ENCODE data around the gene ZFHX2. TPM values are rescaled to one million over a fixed set of nuclear protein-coding genes. Genes with fewer than 3 reads are reported as not detected.
"Not testable (repeated sequence)": the region's sequence is repeated elsewhere in the genome, so short reads cannot be mapped to it uniquely, and the experiment has no call there.

The ZFHX2 gene
- polyA plus RNA-seq, 1 donor from 2014 or later, result 0.26 TPM

DNA sequence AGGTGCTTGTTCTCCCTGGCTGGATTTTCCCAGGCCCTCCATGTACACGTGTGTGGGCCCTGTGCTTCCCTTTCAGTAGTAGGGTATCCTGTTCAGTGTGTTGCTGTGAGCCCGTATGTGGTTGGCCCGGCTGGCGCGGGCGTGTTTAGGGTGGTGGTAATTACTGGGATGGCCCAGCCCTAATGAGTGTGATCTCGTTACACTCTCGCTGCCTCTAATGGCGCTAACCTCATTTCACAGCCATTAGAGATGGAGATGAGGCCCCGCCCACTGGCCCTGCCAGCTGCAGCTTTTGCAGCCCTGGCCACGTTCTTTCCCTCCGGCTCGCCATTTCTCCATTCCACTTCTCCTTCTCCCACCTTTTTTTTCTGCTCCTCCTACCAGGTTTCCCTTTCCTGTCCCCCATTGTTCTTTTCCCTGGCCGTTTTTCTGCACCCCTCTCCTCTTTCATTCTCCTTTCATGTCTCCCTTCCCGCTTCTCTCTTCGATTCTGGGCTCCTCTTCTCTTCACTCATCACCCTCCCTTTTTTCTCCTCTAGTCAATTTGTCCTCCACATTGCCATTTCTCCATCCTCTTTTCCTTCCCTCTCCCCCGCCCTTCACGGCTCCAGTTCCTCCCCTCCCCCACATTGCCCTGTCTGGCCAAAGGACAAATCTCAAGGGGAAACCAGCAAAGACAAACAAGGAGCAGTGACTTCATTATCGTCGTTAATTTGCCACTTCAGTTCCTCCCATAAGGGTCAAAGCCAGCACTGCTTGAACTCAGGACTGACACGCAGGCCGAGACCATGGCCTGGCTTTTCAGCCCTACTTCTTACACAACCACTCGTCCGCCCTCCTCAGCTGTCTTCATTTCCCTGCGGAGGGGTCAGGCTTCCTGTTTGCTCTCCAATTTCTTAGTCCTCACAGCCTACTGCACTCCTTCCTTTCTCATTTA, 6.8 kb downstream of the ZFHX2 start:
- Mint-ChIP-seq H3K4me3 (no peak overlapping the region), H3K36me3 (no peaks in the 10 kb centered on the region), H3K27me3 (peaks cover 3% of the 10 kb centered on the region), H3K4me1 (no peaks in the 10 kb centered on the region), H3K9me3 (no peaks in the 10 kb centered on the region), H3K27ac (no peak overlapping the region)

GRCh38 chr14:23543403-23543802, 8.2 kb downstream of the ZFHX2 start:
- no peak overlapping the region for H3K27ac Mint-ChIP-seq
- H3K27me3 Mint-ChIP-seq, result peaks cover 3% of the 10 kb centered on the region
- H3K36me3 Mint-ChIP-seq, result no peaks in the 10 kb centered on the region
- no peak overlapping the region for H3K4me3 Mint-ChIP-seq
- no peaks in the 10 kb centered on the region for H3K9me3 Mint-ChIP-seq
- peaks cover 0 to 6% (median 3%) of the 10 kb centered on the region in 3 donors for H3K4me1 Mint-ChIP-seq

DNA sequence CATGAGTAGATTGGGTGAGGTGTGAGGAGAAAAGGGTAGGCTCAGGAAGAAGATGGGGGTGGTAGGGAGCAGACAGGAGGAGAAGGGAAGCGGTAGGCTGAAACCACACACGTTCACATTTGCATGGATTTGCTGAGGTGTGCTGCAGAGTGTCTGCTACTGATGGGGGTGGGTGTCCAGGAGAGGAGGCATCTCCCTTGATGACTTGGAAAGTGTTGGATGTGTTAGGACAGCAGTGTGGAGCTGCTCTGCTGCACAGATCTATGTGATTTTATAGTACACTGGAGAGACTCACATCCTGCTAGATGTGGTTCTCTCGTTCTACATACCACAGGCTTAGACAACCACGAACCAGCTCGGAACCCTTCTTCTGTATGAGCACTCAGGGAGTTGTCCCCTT, 9.3 kb downstream of the ZFHX2 start:
- Mint-ChIP-seq H3K9me3 (no peaks in the 10 kb centered on the region), H3K27ac (no peak overlapping the region), H3K27me3 (peaks cover 3% of the 10 kb centered on the region), H3K4me1 (peaks cover 0 to 6% (median 3%) of the 10 kb centered on the region in 3 donors), H3K36me3 (no peaks in the 10 kb centered on the region), H3K4me3 (no peak overlapping the region)

GRCh38 chr14:23540141-23540469, 11.5 kb downstream of the ZFHX2 start:
- H3K4me3 Mint-ChIP-seq, result no peak overlapping the region
- H3K9me3 Mint-ChIP-seq, result no peaks in the 10 kb centered on the region
- H3K4me1 Mint-ChIP-seq, result peaks cover 0 to 6% (median 3%) of the 10 kb centered on the region in 3 donors
- H3K27me3 Mint-ChIP-seq, result peaks cover 3% of the 10 kb centered on the region
- no peaks in the 10 kb centered on the region for H3K36me3 Mint-ChIP-seq
- no peak overlapping the region for H3K27ac Mint-ChIP-seq

GRCh38 chr14:23539248-23540140, 12.1 kb downstream of the ZFHX2 start:
- no peaks in the 10 kb centered on the region for H3K36me3 Mint-ChIP-seq
- no peak overlapping the region for H3K4me3 Mint-ChIP-seq
- no peaks in the 10 kb centered on the region for H3K9me3 Mint-ChIP-seq
- peaks cover 3% of the 10 kb centered on the region for H3K27me3 Mint-ChIP-seq
- peaks cover 0 to 6% (median 3%) of the 10 kb centered on the region in 3 donors for H3K4me1 Mint-ChIP-seq
- H3K27ac Mint-ChIP-seq, result no peak overlapping the region

DNA sequence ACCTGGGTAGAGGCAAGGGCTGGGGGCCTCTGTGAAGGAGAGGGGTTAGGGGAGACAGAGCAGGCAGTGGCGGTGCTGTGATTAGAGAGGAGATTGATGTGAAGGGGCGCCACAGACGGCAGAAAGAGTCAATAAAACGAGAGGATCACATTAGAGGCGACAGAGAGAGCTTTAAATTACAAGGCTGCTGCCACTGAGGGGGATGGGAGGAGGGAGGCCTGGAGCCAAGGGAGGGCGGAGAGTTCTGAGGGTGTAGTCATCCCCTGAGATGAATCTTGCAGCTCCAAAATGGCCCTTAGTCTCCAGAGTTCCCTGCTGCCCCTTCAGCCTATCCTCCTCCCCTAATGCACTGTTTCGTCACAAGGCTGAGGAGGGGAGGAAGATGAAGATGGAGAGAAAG, 12.8 kb downstream of the ZFHX2 start:
- no peak overlapping the region for H3K27ac Mint-ChIP-seq
- peaks cover under 1% of the 10 kb centered on the region for H3K36me3 Mint-ChIP-seq
- no peaks in the 10 kb centered on the region for H3K9me3 Mint-ChIP-seq
- peaks cover 3% of the 10 kb centered on the region for H3K27me3 Mint-ChIP-seq
- peaks cover 0 to 6% (median 3%) of the 10 kb centered on the region in 3 donors for H3K4me1 Mint-ChIP-seq
- no peak overlapping the region for H3K4me3 Mint-ChIP-seq

DNA sequence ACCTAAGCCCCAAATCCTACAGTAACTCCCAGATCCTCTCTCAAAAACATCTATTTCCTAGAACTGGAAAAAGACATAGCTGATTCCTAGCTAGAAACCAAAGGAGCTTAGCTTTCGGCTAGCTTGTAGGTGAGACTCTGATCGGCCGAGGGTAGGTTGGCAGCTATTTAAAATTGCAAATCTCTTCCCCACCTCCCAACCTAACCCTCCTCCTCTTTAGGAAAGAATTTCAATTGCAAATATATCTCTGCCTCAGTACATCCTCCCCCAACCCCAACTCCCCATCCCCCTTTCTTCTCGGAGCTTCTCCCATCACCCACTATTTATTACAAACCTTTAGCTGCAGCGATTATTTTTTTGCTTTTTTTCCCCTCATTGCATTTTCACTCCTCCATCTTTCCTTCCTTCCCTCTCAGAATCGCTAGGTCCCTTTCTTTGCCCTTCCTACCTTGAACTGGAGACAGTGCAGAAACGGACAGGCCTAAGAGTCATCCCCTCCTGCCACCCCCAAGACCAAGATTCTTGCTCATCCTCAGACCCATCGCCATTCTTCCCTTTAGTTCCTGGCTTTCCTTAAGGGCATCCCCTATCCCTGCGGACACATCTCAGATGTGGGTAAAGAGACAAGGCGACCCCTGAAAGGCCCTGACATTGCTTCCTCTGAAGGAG, 13.4 kb downstream of the ZFHX2 start:
- peaks cover 0 to 6% (median 3%) of the 10 kb centered on the region in 3 donors for H3K4me1 Mint-ChIP-seq
- H3K4me3 Mint-ChIP-seq, result no peak overlapping the region
- H3K27me3 Mint-ChIP-seq, result peaks cover 3% of the 10 kb centered on the region
- H3K27ac Mint-ChIP-seq, result no peak overlapping the region
- H3K36me3 Mint-ChIP-seq, result peaks cover 4% of the 10 kb centered on the region
- H3K9me3 Mint-ChIP-seq, result no peaks in the 10 kb centered on the region

GRCh38 chr14:23537351-23538049, 14.1 kb downstream of the ZFHX2 start:
- Mint-ChIP-seq H3K27me3 (peaks cover 3% of the 10 kb centered on the region), H3K27ac (no peak overlapping the region), H3K36me3 (peaks cover 4% of the 10 kb centered on the region), H3K4me1 (peaks cover 0 to 6% (median 3%) of the 10 kb centered on the region in 3 donors), H3K4me3 (no peak overlapping the region), H3K9me3 (no peaks in the 10 kb centered on the region)

DNA sequence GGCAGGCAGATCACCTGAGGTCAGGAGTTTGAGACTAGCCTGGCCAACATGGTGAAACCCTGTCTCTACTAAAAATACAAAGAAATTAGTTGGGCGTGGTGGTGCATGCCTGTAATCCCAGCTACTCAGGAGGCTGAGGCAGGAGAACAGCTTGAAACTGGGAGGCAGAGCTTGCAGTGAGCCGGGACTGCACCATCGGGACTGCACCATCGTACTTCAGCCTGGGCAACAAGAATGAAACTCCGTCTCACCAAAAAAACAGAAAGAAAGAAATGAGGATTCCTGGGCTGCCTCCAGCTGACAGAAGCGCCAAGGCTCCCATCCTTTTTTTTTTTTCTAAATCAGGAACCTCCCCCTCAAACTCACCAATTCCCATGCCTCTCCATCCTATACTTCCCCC, 14.7 kb downstream of the ZFHX2 start:
- not testable (repeated sequence) for H3K36me3 Mint-ChIP-seq, H3K9me3 Mint-ChIP-seq, H3K27me3 Mint-ChIP-seq, H3K4me3 Mint-ChIP-seq, H3K4me1 Mint-ChIP-seq, H3K27ac Mint-ChIP-seq

- Mint-ChIP-seq H3K27ac (no peak overlapping the region), H3K4me1 (peaks cover 0 to 6% (median 3%) of the 10 kb centered on the region in 3 donors), H3K4me3 (no peak overlapping the region), H3K27me3 (peaks cover 3% of the 10 kb centered on the region), H3K36me3 (peaks cover 4% of the 10 kb centered on the region), H3K9me3 (no peaks in the 10 kb centered on the region)
These were observed 15.1 kb downstream of the ZFHX2 start for GRCh38 chr14:23536494-23536893.

DNA sequence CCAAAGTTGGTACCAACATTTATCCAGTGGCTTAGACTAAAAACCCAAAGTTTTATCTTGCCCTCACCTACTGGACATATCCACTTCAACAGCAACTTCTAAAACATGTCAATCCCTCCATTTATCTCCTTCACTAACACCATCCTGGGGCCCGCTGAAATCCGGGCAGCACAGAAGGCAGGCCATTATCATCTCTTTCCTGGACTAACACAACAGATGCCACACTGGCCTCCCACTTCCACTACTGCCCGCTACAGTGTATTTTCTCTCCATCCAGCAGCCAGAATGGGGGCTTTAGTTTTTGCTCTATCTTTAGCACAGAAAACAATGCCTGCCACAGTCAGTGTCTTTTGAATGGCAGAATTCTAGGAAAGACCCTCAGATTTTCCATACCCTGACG, 15.6 kb downstream of the ZFHX2 start:
- H3K27ac Mint-ChIP-seq, result no peak overlapping the region
- H3K36me3 Mint-ChIP-seq, result peaks cover 4% of the 10 kb centered on the region
- H3K27me3 Mint-ChIP-seq, result peaks cover 3% of the 10 kb centered on the region
- H3K4me3 Mint-ChIP-seq, result no peak overlapping the region
- H3K4me1 Mint-ChIP-seq, result peaks cover 0 to 8% (median 3%) of the 10 kb centered on the region in 3 donors
- no peaks in the 10 kb centered on the region for H3K9me3 Mint-ChIP-seq

- Mint-ChIP-seq H3K9me3 (no peaks in the 10 kb centered on the region), H3K27ac (no peak overlapping the region), H3K27me3 (no peaks in the 10 kb centered on the region), H3K36me3 (peaks cover 4% of the 10 kb centered on the region), H3K4me3 (no peak overlapping the region), H3K4me1 (peaks cover 0 to 2% (median 0%) of the 10 kb centered on the region in 3 donors)
These were observed 17.7 kb downstream of the ZFHX2 start for GRCh38 chr14:23533652-23534435.

DNA sequence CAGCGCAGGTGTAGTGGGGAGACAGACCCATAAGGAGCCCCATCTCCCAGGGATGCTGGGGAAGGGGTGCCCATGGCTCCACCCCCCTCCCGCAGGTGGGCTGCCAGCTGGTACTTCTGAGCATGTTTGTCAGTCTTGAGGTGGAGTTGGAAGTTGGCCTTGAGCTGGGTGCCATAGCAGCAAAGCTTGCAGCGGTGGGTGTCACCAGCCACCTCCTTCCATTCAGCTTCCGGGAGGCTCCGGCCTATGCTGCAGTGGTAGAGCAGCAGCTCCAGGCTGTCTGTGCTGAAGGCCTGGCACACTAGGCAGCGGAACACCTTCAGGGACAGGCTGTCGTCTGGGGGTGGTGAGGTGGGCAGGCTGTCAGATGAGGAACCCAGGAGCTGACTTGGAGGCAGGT, 18.9 kb downstream of the ZFHX2 start:
- Mint-ChIP-seq H3K4me1 (peaks cover 0 to 2% (median 0%) of the 10 kb centered on the region in 3 donors), H3K36me3 (peaks cover 4% of the 10 kb centered on the region), H3K9me3 (no peaks in the 10 kb centered on the region), H3K4me3 (no peak overlapping the region), H3K27me3 (no peaks in the 10 kb centered on the region), H3K27ac (no peak overlapping the region)

GRCh38 chr14:23531391-23531790, 20.2 kb downstream of the ZFHX2 start:
- Mint-ChIP-seq H3K27ac (no peak overlapping the region), H3K9me3 (no peaks in the 10 kb centered on the region), H3K27me3 (no peaks in the 10 kb centered on the region), H3K4me3 (no peak overlapping the region), H3K36me3 (peaks cover 4% of the 10 kb centered on the region), H3K4me1 (peaks cover 0 to 2% (median 0%) of the 10 kb centered on the region in 3 donors)

All from IgD-negative memory B cell (primary cell).